Fibroblast of skin of right biceps (primary cell): ENCODE measurements around the gene SERPINB2.
"Not testable (repeated sequence)": the region's sequence is repeated elsewhere in the genome, so short reads cannot be mapped to it uniquely, and the experiment has no call there.

ENCODE experiments used
- DNase-seq: peaks from one replicate; pipeline ENCODE4 v3.0.0-alpha.2; 2013

The SERPINB2 gene

DNA sequence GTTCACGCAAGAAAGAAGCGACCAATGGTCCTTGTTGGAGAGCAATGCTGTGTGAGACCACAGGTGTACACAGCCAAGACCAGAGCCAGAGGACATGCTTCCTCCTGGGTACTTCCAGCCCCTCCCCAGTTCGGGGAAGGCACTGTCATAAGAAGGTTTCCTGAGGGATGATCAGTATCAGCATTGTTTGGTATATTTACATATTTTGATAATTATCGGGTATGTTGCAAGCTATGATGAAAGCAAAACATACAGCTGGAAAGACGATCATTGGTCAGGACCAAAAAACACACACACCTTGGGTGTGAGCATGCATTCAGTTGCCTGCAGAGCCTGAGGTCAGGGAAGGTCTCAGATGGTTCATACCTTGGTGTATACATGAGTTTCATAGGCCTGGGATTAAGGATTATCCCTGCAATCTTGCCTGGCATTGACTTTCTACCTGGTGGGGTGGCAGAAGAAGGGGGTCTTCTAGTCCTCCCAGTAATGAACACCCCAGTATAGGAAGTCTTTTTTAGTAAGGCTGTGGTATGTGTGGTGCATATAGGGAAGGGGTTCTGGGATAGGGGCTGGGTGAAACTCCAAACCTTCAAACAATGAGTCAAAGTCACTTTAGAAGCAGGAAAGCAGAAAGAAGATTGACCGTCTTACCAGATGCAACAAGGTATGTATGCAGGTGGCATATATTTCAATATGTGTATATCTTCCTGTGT lies 2.9 kb downstream of the SERPINB2 start:
- no peak for DNase-seq

DNA sequence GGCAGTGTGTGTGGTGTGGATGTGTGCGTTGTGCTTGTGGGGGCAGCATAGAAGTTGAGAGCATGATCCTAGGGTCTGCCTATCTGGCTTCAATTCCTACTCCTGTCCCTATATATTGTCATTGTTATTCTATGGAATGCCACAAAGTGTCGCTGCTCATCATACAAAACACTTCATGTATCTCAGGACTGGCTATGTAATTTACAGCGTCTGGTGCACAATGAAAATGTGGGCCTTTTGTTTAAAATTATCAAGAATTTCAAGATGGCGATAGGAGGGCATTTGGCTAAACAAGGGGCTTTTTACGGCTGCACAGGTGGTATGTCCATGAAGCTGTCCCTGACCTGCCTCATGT lies 3.4 kb downstream of the SERPINB2 start:
- no peak for DNase-seq

DNA sequence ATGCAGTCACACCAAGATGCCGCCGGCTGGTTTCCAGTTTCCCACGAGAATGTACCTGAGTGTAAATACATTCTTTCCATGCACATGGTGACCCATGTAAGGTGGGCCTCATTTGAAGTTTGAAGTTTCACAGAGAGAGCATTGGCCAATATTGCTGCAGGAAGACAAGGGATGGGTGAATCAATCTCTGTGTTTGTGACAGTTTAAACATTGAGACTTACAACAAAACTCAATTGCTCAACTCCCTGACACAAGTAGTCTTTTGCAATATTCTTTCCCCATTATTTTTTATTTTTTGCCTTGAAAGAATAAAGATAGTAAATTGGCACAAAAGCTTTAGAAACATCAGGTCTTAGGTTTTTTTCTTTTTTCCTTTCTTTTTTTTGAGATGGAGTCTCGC lies 5.1 kb downstream of the SERPINB2 start:
- DNase-seq: no peak

DNA sequence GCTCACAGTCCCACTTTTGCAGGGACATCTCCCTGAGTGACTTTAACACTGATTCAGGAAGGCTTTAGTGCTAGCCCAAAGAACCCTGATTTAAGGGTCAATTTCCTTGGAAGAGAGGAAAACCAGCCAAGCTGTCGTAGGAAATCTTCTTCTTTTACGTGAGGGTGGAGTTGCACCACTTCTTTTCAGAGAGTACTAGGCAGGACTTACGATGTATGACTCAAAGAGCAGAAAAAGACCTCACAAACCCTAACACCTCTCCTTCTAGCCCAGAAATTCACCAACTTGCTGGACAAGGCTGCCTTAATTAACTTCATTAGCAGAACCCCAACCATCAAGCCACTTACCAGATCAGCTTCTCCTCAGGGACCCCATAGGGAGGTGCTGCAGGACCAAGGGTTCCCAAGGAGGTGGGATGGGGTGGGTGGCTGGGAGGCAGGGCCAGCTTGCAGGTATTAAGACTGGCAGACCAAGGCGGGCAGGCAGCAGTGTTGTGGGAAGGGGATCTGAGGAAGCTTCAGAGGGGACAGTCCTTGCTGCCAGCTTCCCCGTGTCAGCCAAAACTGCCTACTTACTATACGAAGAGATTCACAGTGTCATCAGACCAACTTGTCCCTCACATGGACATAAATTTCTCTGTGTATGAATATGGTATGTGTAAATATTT lies 6.7 kb downstream of the SERPINB2 start:
- no peak for DNase-seq

DNA sequence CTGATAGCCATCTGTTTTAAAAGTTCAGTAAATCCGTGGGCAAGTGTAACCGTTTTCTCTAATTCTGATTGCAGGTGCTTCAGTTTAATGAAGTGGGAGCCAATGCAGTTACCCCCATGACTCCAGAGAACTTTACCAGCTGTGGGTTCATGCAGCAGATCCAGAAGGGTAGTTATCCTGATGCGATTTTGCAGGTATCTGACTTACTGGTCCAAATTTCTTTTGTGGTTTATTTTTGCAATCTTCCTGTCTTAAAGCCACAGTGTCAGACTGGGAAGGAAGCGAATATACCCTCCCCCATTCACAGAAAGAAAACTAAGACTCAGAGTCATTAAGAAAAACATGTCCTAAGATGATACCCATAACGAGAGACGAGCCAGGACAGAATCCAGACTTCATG lies 7.7 kb downstream of the SERPINB2 start:
- no peak for DNase-seq

DNA sequence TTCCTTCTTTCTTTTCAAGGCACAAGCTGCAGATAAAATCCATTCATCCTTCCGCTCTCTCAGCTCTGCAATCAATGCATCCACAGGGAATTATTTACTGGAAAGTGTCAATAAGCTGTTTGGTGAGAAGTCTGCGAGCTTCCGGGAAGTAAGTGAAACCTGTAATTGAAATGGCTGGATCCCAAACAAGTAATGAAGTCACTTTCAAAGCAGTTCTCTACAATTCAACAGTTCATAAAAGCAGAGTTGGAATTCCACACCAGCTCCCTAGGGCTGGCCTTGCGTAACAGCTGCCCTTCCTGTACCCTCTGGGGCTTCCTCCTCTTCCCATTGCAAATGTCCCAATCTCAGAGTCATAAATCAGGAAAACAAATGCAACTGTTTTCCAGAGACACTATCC lies 9.6 kb downstream of the SERPINB2 start:
- DNase-seq: peak; percentile 48

DNA sequence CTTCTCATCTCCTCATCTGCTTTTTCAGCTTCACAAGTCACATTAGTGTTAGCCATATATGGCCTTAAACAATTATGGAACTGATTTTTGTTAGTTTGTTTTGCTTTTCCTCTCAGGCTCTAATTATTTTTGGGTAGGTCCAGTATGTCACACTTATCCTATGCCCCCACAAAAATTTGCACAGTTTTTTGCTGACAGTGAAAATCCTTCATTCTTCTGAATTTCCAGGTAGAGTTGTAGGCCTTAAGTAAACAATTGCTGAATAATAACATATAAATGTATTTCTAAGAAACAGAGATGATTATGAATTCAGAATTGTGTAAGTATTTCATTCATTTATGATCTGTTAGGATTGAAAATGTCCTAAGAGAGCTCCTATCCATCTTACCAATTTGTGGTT lies 11.7 kb downstream of the SERPINB2 start:
- DNase-seq: no peak

DNA sequence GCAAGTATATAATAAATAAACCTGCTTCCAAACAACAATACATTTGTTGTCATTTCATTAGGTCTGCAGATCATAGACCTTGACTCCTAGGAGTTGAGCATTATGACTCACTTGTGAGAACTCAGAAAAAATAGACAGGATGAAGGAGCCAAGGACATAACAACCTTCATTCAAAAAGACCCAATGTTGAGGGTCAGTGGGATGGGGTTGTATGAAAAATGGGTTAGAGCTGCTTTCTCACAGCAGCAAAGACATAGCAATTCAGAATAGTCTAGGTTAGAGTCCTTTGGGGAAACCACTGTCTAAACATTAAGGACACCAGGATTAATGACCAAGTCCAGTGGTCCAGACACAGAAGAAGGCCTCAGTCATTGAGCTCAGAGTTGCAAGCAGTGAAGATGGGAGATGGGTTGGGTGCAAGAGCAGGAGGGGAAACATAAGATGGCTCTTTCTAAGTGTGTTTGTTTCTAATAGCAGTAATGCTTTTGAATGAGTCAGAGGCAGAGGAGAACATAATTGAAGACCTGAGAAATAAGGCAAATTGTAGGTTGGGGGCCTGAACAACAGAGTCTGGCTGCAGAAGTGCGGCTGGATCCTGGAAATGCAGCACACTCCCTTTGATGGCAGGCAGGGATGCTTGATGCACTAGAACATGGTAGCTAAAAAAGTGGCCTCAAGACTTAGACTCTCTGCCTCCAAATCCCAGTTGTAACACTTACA lies 16.5 kb downstream of the SERPINB2 start:
- DNase-seq: no peak

DNA sequence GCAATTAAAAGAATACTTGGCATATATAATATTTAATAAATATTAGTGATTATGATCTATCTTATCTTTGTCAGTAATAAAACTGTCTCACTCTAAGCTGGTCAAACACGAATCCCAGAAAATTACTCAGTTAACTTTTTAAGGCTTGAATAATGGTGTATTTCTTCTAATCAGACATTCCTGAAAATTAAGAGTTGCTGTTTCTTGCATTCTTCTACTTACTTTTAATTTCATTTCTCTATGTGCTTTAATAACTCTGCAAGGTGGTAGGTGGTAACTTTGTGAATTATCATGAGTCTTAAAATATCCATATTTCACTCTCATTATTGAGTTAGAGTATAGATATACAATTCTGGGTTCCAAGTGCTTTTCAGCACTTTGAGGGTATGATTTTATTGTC lies 17.2 kb downstream of the SERPINB2 start:
- no peak for DNase-seq

DNA sequence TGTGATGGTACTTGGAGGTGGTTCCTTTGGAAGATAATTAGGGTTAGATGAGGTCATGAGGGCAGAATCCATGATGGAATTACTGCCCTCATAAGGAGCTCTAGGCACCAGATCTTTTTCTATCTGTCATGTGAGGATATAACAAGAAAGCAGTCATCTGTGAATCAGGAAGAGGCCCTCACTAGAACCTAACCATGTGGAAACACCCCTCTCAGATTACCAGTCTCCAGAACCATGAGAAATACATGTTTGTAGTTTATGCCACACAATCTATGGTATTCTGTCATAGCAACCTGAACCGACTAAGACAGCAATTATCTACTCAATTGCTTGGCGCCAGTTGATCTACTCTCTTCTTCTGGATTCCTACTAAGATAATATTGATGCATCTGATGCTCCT lies 17.9 kb downstream of the SERPINB2 start:
- DNase-seq: no peak

DNA sequence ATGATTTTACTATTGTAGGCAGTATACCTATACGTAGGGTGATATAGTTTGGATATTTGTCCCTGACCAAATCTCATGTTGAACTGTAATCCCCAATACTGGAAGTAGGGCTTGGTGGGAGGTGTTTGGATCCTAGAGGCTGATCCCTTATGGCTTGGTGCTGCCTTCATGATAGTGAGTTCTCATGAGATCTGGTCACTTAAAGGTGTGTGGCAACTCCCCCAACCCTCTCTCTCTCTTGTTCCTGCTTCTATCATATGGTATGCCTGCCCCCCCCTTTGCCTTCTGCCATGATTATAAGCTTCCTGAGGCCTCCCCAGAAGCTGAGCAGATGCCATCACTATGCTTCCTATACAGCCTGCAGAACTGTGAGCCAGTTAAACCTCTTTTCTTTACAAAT lies 18.6 kb downstream of the SERPINB2 start:
- DNase-seq: no peak

DNA sequence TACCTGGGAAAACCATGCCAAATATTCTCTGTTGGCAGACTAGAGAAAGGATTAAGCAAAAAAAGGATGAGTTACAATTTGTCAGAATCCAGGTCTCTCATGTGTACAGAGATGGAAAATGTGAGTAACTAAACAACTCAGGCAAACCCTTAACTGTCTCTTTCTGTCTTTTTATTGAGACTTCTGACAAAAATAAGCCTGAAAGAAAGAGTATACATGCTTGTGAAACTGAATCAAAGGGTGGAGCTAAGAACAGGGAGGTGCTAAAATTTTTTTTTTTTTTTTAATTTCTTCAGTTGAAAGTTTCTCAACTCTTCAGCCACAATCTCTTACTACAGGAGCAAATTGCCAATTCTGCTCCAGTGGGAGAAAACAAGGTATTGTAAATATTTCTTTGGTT lies 20.2 kb downstream of the SERPINB2 start, which contains the start of gene SERPINB10:
Gene SERPINB10 (plus strand): TSS at position 295 of the 400 bp plus-strand sequence. CDS start 7,553 bp downstream, outside the sequence.
- DNase-seq: no peak

DNA sequence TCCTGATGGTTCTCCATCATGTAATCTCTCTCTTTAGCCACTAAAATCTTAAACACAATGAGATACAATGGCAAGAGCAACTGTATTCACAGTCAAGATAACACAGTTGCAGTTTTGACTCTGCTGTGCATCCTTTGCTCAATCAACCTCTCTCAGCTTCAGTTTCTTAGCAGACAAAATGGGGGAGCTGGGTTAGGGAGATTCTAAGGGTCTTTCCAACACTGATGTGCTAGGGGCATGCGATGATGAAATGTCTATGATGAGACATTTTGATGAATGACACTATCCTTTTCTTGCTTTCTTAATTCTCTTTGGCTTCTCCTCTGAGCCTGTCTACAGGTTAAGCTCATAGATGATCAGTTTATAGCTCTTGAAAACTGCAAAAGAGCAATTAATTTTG lies 21.4 kb downstream of the SERPINB2 start:
- no peak for DNase-seq

DNA sequence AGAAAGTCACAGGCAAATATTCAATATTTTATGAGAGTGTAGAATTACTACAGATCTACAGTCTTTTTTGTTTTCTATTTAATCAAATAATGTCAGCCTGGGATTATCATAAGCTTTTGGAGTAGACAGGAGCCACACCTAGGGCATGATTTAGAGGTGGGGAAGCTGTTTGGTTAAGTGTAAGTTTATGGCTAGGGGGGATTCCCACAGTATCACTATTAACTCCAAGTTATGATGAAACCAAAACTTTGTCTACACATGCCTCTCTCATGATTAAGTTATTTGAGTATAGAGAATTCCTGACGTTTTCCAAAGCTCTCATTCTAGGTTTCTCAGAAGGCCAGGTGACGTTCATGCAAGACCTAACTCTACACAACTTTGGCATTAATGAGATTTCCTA lies 22.4 kb downstream of the SERPINB2 start:
- no peak for DNase-seq

DNA sequence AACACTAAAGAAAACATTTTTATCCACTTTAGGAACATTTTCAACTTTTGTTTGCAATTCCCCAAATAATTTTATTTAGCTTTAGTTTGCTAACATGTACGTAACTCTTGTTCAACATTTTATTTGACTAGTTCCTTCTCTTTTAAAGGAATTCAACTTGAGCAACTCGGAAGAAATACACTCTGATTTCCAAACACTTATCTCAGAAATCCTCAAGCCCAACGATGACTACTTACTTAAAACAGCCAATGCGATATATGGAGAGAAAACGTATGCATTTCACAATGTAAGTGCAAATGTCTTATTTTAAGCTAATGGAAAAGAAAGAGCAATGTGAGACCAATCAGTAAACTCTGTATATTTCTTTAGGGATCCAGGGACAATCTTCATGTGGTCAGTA lies 30.3 kb downstream of the SERPINB2 start:
- DNase-seq: no peak

DNA sequence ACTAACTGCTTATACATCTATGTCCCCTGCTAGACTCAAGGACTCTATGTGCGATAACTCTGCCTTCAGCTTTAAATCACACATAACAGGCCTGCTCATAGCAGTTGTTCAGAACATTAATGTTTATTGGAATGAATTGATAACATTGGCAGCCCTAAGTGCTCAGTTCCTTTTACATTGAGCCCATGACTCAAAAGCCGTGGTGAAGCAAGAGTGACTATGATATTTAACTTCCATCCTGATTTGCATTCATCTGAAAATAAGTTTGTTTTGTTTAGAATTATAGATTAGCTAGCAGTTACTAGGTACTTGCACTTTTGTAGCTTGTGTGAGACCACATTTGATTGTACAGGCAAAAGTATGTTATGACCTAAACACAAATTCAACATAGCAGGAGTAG lies 34.5 kb downstream of the SERPINB2 start:
- no peak for DNase-seq

DNA sequence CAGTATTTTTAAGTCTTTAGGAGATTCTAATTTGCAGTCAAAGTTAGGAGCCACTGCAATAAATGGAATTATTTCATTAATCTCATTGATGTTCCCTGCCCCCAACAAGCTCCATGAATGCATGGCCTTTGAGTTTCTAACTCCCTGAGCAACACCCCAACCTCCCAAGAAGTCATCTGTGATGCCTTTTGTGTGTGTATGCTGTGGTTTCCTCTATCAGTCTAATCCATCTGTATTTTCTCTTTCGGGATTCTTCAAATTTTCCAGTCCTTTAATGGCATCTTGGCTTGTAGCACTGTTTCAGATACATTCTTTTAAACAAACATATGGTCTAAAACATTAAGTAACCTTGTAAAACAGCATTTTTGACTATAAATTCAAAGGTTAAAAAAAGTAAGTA lies 37.0 kb downstream of the SERPINB2 start:
- DNase-seq: peak; percentile 83

DNA sequence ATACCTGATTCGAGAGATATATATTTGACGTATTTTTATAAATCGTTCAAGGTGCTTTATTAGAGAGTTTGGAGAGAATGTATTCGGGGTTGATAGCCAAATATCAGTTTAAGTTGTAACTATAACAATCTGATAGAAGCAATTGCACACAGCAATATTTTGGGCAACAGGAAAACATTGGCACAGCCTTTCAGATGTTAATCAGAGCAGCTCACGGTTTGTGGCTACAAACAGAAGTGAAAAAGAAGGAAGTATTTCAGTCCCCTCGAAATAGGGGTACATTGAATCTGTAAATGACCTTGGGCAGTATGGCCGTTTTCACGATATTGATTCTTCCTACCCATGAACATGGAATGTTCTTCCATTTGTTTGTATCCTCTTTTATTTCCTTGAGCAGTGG lies 40.8 kb downstream of the SERPINB2 start:
- no peak for DNase-seq

DNA sequence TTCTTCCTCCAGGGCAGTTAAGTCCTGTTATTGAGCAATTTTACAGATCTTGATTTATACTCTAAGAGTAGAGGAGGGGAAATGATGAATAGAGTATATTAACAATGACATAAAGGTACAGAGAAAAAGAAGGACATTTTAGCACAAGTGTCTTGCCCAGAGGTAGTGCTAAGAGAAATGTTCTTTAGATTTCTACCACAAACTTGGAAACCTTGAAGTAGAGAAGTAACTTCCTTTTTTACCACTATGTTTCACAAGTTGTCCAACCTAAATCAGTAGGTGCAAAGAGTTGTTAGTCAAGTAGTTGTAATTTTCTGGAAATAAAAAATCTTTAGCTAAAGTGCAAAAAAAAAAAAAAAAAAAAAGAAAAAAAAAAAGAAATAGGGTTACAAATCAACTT lies 41.9 kb downstream of the SERPINB2 start:
- DNase-seq: not testable (repeated sequence)

DNA sequence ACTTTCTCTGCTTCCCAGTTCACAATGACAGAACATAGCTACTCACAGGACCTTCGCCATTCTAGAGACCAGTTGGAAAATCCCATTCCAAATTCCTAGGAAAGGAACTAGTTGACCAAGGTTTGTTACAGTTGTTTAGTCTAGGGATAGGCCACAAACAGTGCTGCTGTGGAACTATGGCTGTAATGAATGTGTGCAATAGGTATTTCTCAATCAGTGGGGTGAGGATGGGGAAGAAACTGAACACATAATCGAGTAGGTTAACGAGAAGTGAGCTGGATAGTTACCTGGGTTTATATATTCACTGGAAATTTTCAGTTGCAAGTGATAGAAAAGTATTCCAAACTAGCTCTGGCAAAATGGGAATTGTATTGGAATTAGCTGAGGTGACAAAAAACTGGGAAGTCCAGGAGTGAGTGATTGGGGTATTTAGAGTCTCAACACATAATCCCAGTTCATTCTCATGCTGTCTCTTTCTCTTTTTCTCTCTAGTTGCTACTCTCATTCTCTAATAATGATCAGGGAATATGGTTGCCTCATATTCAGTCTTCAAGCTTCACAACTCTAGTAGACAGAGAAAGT lies 43.4 kb downstream of the SERPINB2 start:
- DNase-seq: no peak

DNA sequence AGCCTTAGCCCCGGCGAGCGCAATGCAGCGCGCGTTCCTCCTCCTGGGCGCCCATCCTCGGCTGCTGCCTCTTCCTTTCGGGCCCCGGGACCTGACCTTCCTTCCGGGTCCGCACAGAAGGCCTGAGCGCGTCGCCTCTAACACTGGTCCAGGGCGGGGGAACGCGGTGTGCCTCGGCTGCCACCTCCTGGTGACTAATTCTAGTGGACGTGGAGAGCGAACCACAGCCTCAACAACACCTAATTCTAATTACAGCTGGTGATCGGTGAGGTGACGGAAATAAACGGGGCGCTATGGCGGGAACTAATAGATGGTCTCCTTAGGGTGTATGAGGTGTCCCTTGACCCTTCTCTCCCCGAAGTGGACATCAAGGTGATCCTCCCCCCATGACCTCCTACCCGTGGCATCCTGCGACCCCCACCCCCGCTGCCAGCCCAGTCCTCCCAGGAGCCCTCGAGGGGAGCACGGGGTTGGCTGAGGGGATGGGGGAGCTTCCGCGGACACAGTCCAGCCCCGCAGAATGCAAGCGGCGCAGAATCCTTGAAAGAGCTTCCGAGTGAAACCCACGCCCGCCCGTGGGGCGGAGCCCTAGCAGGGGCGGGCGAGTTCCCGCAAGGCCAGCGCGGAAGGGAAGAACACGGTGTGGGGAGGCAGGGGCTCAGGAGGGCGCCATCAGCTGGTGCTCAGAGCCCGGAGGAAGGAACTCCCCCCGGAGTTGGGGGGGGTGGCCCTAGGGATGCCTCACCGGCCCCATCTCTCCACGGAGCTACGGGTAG lies 48.8 kb downstream of the SERPINB2 start:
- DNase-seq: peak; percentile 78

DNA sequence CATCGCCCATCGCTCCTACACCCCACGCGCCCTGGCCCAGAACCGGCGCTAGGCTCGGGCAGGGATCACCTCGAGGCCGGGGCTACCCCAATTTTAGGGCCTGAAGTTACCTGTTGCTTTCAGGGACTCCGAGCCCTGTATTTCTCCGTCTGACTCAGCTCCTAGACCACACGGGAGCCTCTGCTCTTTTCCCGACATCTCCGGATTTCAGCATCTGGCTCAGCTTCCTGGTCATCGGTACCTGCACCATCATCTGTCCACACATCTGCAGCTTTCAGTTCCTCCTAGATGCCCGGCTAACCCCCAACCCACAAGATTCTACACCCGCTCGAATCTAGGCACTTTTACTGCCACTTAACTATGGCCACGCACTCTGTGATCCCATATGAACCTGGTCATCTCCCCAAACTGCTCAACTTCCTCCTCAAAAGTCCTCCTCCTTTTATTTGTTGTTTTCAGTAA lies 49.5 kb downstream of the SERPINB2 start:
- no peak for DNase-seq

DNA sequence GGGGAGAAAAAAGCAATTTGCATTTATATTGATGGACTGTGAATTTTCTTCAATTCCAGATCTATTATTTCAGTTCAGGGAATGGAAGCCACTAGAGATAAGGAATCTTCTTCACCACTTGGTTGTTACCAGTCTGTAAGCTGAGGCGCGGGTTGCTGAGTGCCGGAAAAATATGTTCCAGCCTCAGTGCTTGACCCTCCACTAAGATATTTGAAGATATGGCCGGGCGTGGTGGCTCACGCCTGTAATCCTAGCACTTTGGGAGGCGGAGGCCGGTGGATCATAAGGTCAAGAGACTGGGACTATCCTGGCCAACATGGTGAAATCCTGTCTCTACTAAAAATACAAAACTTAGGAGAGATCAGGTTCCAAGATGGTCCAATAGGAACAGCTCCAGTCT lies 52.5 kb downstream of the SERPINB2 start:
- no peak for DNase-seq
